ENCODE data around the gene SLC9A8. TPM values are rescaled to one million over a fixed set of nuclear protein-coding genes. Genes with fewer than 3 reads are reported as not detected.
"Not testable (repeated sequence)": the region's sequence is repeated elsewhere in the genome, so short reads cannot be mapped to it uniquely, and the experiment has no call there.

SLC9A8 gene
- total and polyA plus RNA-seq, 4 experiments from 2014 or later: 3.4 to 25.6 (median 16.9) TPM

DNA sequence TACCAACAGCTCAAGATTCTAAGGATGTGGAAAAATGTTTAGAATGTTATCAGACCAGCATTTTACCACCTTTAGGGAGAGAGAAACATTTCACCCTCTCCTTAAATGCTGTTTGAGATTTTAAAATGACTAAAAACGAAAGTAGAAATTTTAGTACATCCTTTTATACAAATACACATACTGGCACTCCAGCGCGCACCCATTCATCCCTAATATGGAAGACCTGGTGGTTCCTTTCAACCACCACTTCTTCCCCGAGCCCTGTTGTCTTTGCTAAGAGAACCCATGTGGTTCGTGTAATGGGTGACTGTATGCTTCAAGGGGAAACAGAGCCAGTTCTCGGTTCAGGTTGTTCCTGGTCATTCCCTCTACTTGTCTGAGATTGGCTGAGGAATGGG is 81.4 kb downstream of the SLC9A8 start:
- H3K27ac ChIP-seq (ENCODE audit: low read depth, low read length): no peak overlapping the region
- no peak overlapping the region for H3K4me3 ChIP-seq (ENCODE audit: low read length in 2 of 2)
- peaks cover 23% of the 10 kb centered on the region for H3K4me1 ChIP-seq (ENCODE audit: insufficient read depth, low read length)
- Mint-ChIP-seq H3K9me3 (no peaks in the 10 kb centered on the region), H3K36me3 (peaks cover 8 to 12% of the 10 kb centered on the region in 2 donors), H3K27me3 (no peaks in the 10 kb centered on the region), H3K27ac (peak overlapping the region in 5 of 7 donors; percentile 10 to 91 (median 32)), H3K4me3 (peak overlapping the region; percentile 65 to 78 (median 73)), H3K4me1 (peaks cover 10 to 25% (median 17%) of the 10 kb centered on the region in 4 donors)
- H3K36me3 ChIP-seq (ENCODE audit: insufficient read depth, low read length): no peaks in the 10 kb centered on the region
- no peaks in the 10 kb centered on the region for H3K9me3 ChIP-seq (ENCODE audit: control insufficient read depth in 1 of 2, low read length in 2 of 2)
- intact Hi-C loops (cut with micrococcal nuclease): loop anchor here (5.0 kb wide), 1 partner anchor 33 kb away; no protein-coding TSS in a partner anchor
- POLR2A ChIA-PET (ENCODE audit: partially characterized antibody): no interaction called here
- DNase-seq: no peak
- CTCF ChIA-PET (ENCODE audit: partially characterized antibody): interaction anchor here (2.4 kb wide), 1 partner anchor 285 kb away, joined by 7 read pairs; no protein-coding TSS in a partner anchor
- no peaks in the 10 kb centered on the region for H3K27me3 ChIP-seq (ENCODE audit: insufficient read depth, low read length)

- H3K9me3 Mint-ChIP-seq; H3K4me3 Mint-ChIP-seq; H3K27me3 ChIP-seq (ENCODE audit: insufficient read depth, low read length); H3K27ac Mint-ChIP-seq; H3K9me3 ChIP-seq (ENCODE audit: control insufficient read depth in 1 of 2, low read length in 2 of 2); POLR2A ChIA-PET (ENCODE audit: partially characterized antibody); H3K36me3 Mint-ChIP-seq; H3K27ac ChIP-seq (ENCODE audit: low read depth, low read length); intact Hi-C loops (cut with micrococcal nuclease); DNase-seq; H3K4me3 ChIP-seq (ENCODE audit: low read length in 2 of 2); H3K27me3 Mint-ChIP-seq; H3K36me3 ChIP-seq (ENCODE audit: insufficient read depth, low read length): not testable (repeated sequence)
- CTCF ChIA-PET (ENCODE audit: partially characterized antibody): interaction anchor here (0.7 kb wide), 1 partner anchor 9 kb away, joined by 3 read pairs; no protein-coding TSS in a partner anchor
- H3K4me1 Mint-ChIP-seq: peaks cover 10 to 25% (median 17%) of the 10 kb centered on the region in 4 donors
- H3K4me1 ChIP-seq (ENCODE audit: insufficient read depth, low read length): peaks cover 23% of the 10 kb centered on the region
Measured at GRCh38 chr20:49895474-49896093, 83.0 kb downstream of the SLC9A8 start.

- DNase-seq: no peak
- H3K27me3 ChIP-seq (ENCODE audit: insufficient read depth, low read length): no peaks in the 10 kb centered on the region
- Mint-ChIP-seq H3K27me3 (no peaks in the 10 kb centered on the region), H3K27ac (no peak overlapping the region), H3K4me1 (peaks cover 10 to 25% (median 17%) of the 10 kb centered on the region in 4 donors), H3K4me3 (no peak overlapping the region), H3K36me3 (peaks cover 3 to 9% of the 10 kb centered on the region in 2 donors), H3K9me3 (no peaks in the 10 kb centered on the region)
- ChIA-PET CTCF (ENCODE audit: partially characterized antibody) (interaction anchor here (1.1 to 1.4 kb wide), 2 partner anchors 9 to 355 kb away, joined by 3 to 4 read pairs; no protein-coding TSS in a partner anchor), POLR2A (ENCODE audit: partially characterized antibody) (no interaction called here)
- H3K36me3 ChIP-seq (ENCODE audit: insufficient read depth, low read length): no peaks in the 10 kb centered on the region
- H3K4me3 ChIP-seq (ENCODE audit: low read length in 2 of 2): no peak overlapping the region
- intact Hi-C loops (cut with micrococcal nuclease): no loop called here
- no peaks in the 10 kb centered on the region for H3K9me3 ChIP-seq (ENCODE audit: control insufficient read depth in 1 of 2, low read length in 2 of 2)
- H3K4me1 ChIP-seq (ENCODE audit: insufficient read depth, low read length): peaks cover 23% of the 10 kb centered on the region
- no peak overlapping the region for H3K27ac ChIP-seq (ENCODE audit: low read depth, low read length)
Measured at GRCh38 chr20:49896204-49896603, 83.6 kb downstream of the SLC9A8 start.

GRCh38 chr20:49899541-49900383 is 87.1 kb downstream of the SLC9A8 start:
- CTCF ChIA-PET (ENCODE audit: partially characterized antibody): interaction anchor here (1.6 to 1.9 kb wide), 2 partner anchors 11 to 16 kb away, joined by 4 to 5 read pairs; no protein-coding TSS in a partner anchor

GRCh38 chr20:49901588-49901987 is 89.0 kb downstream of the SLC9A8 start:
- Histone ChIP-seq H3K36me3 (ENCODE audit: insufficient read depth, low read length) (peaks cover 11% of the 10 kb centered on the region), H3K27ac (ENCODE audit: low read depth, low read length) (no peak overlapping the region), H3K27me3 (ENCODE audit: insufficient read depth, low read length) (no peaks in the 10 kb centered on the region), H3K9me3 (ENCODE audit: control insufficient read depth in 1 of 2, low read length in 2 of 2) (no peaks in the 10 kb centered on the region), H3K4me3 (ENCODE audit: low read length in 2 of 2) (no peak overlapping the region), H3K4me1 (ENCODE audit: insufficient read depth, low read length) (no peaks in the 10 kb centered on the region)
- POLR2A ChIA-PET (ENCODE audit: partially characterized antibody): no interaction called here
- no peak for DNase-seq
- CTCF ChIA-PET (ENCODE audit: partially characterized antibody): no interaction called here
- intact Hi-C loops (cut with micrococcal nuclease): no loop called here
- Mint-ChIP-seq H3K27me3 (no peaks in the 10 kb centered on the region), H3K4me1 (peaks cover 0 to 6% (median 0%) of the 10 kb centered on the region in 4 donors), H3K4me3 (no peak overlapping the region), H3K27ac (no peak overlapping the region), H3K36me3 (peaks cover 33 to 37% of the 10 kb centered on the region in 2 donors), H3K9me3 (no peaks in the 10 kb centered on the region)

More at GRCh38 chr20:49899541-49900383, 87.1 kb downstream of the SLC9A8 start:
- Histone ChIP-seq H3K36me3 (ENCODE audit: insufficient read depth, low read length) (no peaks in the 10 kb centered on the region), H3K27me3 (ENCODE audit: insufficient read depth, low read length) (no peaks in the 10 kb centered on the region), H3K27ac (ENCODE audit: low read depth, low read length) (no peak overlapping the region), H3K4me1 (ENCODE audit: insufficient read depth, low read length) (peaks cover 3% of the 10 kb centered on the region), H3K9me3 (ENCODE audit: control insufficient read depth in 1 of 2, low read length in 2 of 2) (no peaks in the 10 kb centered on the region), H3K4me3 (ENCODE audit: low read length in 2 of 2) (no peak overlapping the region)
- Mint-ChIP-seq H3K4me1 (peaks cover 0 to 3% (median under 1%) of the 10 kb centered on the region in 4 donors), H3K27ac (peak overlapping the region in 1 of 7 donors; percentile 31), H3K4me3 (no peak overlapping the region), H3K9me3 (no peaks in the 10 kb centered on the region), H3K27me3 (no peaks in the 10 kb centered on the region), H3K36me3 (peaks cover 23 to 25% of the 10 kb centered on the region in 2 donors)
- intact Hi-C loops (cut with micrococcal nuclease): no loop called here
- no peak for DNase-seq
- POLR2A ChIA-PET (ENCODE audit: partially characterized antibody): no interaction called here

- CTCF ChIA-PET (ENCODE audit: partially characterized antibody): interaction anchor here (0.6 to 1.9 kb wide), 5 partner anchors 9 to 16 kb away, joined by 3 to 5 read pairs (median 3); partner anchors contain the start of gene SPATA2
- Mint-ChIP-seq H3K27me3 (no peaks in the 10 kb centered on the region), H3K4me3 (no peak overlapping the region), H3K4me1 (peaks cover 0 to 6% (median 1%) of the 10 kb centered on the region in 4 donors), H3K36me3 (peaks cover 38 to 55% of the 10 kb centered on the region in 2 donors), H3K9me3 (no peaks in the 10 kb centered on the region), H3K27ac (no peak overlapping the region)
- H3K4me1 ChIP-seq (ENCODE audit: insufficient read depth, low read length): no peaks in the 10 kb centered on the region
- intact Hi-C loops (cut with micrococcal nuclease): no loop called here
- H3K4me3 ChIP-seq (ENCODE audit: low read length in 2 of 2): no peak overlapping the region
- H3K27me3 ChIP-seq (ENCODE audit: insufficient read depth, low read length): no peaks in the 10 kb centered on the region
- no peak overlapping the region for H3K27ac ChIP-seq (ENCODE audit: low read depth, low read length)
- POLR2A ChIA-PET (ENCODE audit: partially characterized antibody): no interaction called here
- DNase-seq: no peak
- peaks cover 28% of the 10 kb centered on the region for H3K36me3 ChIP-seq (ENCODE audit: insufficient read depth, low read length)
- H3K9me3 ChIP-seq (ENCODE audit: control insufficient read depth in 1 of 2, low read length in 2 of 2): no peaks in the 10 kb centered on the region
Measured at GRCh38 chr20:49904440-49905214, 92.0 kb downstream of the SLC9A8 start.
